Activated CD4-positive, alpha-beta T cell treated with anti-CD3 and anti-CD28 coated beads, Interleukin-2, Interleukin-4, amounts not matched to agents 100 ng/mL and 50 ng/mL, durations not matched to agents 16 hours and 8 hours (primary cell): ENCODE measurements around the gene RETREG2.
A peak's percentile ranks its signal among the peaks of the same experiment; 100 is the strongest.

ENCODE experiments used
- DNase-seq: peaks from one replicate; pipeline ENCODE4 v3.0.0-alpha.2; 2020; ENCODE audit warnings: low spot score

RETREG2 gene

GRCh38 chr2:219177552-219178376 lies at the start of gene RETREG2:
TSS of gene RETREG2 (plus strand) at chr2:219178275. CDS start at chr2:219178353, 78 bp downstream.
- peak; percentile 81 for DNase-seq

- DNase-seq = no peak
Observed at GRCh38 chr2:219128396-219128795, 49.7 kb upstream of the RETREG2 start.

DNA sequence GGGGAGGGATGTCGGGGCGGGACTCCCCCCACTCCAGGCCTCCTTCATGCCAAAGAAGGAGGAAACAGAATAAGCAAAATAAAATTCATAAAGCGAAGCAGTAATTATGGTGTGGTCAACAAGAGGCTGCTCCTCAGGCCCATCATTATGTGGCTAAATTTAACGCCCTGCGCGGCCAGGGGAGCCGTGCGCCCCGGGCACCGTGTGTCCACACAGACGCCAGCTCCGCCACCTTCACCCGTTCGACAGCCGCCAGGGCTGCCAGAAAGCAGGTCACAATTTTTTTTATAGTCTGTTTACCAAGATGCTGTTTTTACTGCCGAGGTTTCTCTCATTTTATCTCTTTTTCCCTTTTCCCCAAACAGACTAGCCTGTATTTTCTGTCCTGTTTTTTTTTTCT lies 48.5 kb upstream of the RETREG2 start:
- DNase-seq = no peak

DNA sequence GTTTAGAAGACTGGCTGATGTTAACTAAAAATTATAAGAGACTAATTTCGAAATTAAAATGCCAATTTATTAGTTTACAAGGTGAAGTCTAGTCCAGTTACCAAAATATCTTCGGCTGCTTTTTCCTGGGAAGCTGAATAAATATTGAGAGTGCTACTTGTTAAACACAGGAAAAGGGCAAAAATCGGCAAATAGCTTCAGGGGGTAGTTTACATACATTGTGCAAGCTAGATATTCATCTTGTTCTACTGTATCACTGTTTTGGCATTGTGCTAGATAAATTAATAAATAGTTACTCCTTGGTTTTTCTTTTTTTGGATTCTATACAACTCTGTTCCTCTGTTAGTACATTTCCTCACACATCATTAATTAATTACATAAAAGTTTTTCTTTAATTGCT lies 46.7 kb upstream of the RETREG2 start:
- DNase-seq = no peak

DNA sequence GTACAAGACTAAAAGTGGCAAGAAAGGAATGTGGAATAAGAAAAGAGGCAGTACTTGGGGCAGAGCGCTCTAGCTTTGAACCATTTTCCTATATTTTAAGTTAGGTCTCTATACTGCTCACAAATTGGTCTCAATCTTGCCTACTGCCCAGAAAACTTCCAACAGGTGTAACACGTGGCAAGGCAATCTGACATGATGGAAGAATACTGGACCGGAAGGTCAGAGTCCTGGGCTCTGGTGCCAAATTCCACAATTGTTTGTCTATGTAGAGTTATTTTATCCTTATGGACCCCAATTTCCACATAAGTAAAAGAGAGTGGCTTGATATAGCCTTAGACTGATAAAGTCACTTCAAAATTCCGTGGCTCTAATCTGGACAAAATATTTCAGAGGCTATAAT lies 46.3 kb upstream of the RETREG2 start:
- DNase-seq = no peak

GRCh38 chr2:219133976-219134375 lies 44.1 kb upstream of the RETREG2 start:
- no peak for DNase-seq

- no peak for DNase-seq
Observed at GRCh38 chr2:219140722-219141121, 37.4 kb upstream of the RETREG2 start.

DNA sequence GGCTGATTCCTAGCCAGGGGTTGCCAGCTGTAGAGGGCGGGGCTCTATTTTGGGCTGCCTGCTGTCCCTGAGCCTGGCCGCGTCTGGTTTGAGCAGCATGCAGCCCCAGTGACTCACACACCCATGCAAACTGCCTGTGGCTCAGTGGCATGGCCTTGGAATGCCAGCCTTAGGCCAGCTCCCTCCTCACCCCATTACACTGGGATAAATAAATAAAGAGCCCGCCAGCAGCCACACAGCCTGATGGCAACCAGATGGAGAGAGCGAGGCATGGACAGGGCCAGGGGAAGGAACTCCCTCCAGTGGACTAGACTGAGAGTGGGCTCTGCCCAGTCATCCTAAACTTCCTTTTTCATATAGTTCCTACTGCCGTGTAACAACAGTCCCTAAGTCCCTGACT lies 35.7 kb upstream of the RETREG2 start:
- no peak for DNase-seq

GRCh38 chr2:219149667-219150066 lies 28.4 kb upstream of the RETREG2 start:
- DNase-seq = no peak

- DNase-seq = peak; percentile 74
Observed at GRCh38 chr2:219155054-219155644, 22.9 kb upstream of the RETREG2 start.

DNA sequence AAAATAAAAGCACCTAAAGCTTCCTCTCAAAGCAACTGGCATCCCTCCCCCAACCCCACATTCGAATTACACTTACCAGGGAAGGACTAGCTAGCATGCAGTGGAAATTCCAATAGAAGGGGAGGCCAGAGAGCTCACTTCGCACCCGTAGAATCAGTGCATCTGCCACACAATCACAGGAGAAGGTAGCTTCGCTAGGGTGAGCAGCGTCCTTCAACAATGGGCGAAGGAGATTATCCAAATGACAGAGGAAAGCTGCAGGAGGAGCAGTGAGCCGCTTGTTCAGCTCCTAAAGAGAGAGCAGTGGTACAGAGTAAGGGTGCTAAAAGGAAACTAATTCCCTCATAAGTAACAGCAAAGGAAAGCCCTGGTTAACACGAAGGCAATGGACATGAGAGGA lies 20.7 kb upstream of the RETREG2 start:
- no peak for DNase-seq

DNA sequence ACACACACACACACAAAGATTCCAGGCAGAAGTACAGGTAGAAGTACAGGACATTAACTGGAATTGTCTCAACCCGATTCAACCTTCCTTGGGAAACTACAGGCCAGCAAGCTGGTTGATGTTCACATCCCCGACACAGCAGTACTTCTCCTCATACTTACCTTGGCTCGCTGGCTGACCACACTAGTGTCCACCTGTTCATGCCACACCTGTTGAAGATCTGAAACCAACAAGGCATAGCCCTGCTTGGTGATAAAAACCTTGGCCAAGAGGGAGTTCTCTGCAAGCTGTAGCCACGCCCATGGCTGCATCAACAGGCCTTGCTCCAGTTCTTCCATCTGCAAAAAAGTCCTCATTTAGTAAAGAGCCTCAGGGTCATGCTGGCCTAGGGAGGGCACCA lies 20.1 kb upstream of the RETREG2 start:
- no peak for DNase-seq

- no peak for DNase-seq
Observed at GRCh38 chr2:219158586-219158985, 19.5 kb upstream of the RETREG2 start.

DNA sequence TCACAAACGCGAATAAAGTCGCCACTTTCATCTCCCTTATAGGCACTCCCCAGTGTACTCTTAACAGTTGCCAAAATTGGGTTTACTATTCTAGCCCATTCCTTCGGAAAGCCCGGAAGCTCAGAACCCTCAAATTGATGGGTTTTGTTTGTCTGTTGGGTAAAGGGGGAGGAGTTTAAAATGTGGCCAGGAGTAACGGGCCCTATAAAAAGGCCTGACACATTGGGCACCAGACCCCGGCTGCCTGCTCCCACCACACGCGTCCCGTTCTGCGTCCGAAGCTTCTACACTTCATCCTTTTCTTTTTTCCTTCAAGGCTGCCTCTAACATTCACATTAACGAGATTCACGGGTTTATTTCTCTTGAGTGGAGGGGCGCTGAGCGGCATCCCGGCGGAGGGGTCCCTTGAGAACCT lies 18.3 kb upstream of the RETREG2 start:
- no peak for DNase-seq

- DNase-seq = peak; percentile 95
Observed at GRCh38 chr2:219160186-219161017, 17.7 kb upstream of the RETREG2 start, which contains the start of gene NHEJ1. TSS of gene NHEJ1 (minus strand) at chr2:219160815. CDS start at chr2:219158362, 2,453 bp downstream.

DNA sequence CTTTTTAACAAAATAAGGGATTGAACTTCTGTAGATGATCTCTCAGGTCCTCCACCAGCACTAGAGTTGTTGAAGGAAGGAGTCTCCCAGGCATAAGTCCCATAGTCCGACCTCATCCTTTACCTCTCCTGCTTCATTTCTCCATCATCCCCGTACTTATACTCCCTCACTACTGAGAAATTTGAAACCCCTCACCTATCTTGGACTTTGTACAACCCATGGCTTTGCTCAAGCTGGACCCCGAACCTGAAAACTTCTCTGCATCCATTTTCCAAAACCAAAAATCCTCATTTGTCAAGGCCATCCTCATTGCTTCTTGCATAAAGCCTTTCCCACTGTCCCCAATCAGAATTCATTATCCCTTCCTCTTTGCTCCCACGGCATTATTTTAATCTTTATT lies 17.0 kb upstream of the RETREG2 start:
- no peak for DNase-seq

DNA sequence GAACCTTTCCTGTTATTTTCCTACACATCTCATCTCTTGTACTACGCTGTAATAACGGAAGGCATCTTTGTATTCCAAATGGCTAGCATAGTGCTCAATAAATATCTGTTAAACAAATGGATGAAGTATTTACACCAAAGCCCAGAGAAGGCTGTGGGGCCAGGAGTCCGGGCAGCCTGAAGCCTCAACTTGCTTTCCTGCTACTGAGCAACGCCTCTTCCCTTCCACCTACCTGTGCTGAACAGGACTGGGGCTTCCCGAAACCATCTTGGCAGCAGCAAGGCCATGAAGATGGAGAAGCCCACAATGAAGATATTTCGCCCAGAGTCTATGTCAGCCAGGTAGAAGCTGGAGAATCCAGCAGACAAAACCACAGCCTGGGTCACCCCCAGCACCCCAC lies 14.9 kb upstream of the RETREG2 start:
- DNase-seq = no peak

GRCh38 chr2:219165058-219165911 lies 12.8 kb upstream of the RETREG2 start:
- DNase-seq = no peak

DNA sequence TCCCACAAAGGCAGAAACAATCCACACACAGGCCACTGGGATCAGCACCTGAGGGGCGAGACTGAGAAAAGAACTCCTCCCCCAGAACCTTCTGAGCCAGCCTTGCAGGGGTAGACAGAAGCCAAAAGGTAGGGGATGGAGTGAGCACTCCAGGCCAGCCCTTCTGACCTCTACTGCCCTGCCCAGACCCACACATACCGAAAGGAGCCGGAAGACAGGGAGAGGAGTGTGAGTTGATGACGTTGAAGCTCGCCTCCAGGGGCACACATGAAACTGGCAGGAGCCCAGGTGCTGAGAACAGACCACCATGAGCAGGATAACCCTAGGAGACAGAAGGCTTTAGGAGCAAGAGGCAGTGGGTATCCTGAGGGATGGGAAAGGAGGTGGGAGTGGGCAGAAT lies 10.1 kb upstream of the RETREG2 start:
- no peak for DNase-seq

DNA sequence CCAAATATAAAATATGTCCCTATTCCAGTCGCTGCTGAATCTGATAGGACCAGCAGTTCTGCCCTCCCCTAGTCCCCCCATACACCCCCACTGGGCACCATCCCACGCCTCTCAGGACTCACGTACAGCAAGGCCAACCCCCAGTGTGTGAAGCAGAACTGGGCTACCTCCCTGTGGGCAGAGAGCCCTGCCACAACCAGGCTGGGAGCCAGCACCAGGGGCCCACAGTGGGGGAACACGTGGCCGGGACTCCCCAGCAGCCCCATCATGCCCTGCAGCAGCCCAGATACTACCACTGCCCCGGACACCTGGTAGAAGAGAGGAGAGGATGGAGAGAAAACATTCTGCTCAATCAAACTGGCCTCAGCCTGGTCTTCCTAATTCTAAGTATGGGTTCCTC lies 9.5 kb upstream of the RETREG2 start:
- no peak for DNase-seq

DNA sequence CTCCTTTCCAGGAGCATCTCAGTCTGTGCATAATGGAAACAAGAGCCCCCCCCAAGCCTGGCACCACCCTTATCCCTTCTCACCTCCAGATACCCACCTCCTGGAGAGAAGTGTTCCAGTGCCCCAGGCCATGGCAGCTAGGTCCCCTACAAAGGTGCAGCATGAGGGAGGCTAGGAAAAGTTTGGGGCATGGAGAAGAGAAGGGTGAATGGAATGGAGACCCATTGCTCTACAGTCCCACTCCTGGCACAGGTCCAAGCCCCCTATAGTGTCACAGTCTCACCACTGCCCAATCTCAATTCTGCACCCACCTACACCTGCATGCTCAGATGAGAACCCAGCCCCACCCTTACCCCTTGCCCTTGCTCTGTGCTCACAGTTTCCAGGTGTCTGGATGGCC lies 9.1 kb upstream of the RETREG2 start:
- DNase-seq = no peak
